ENCODE results near the gene KY.

- TF ChIP-seq CTCF (IDR thresholded peaks at IDR 0.05) (no peak), POLR2A (IDR thresholded peaks at IDR 0.05) (no peak)
Measured at GRCh38 chr3:134696155-134696554, 45.3 kb upstream of the KY start.
